Neural progenitor cell (in vitro differentiated cells): ENCODE results near the gene SNN. TPM values are rescaled to one million over a fixed set of nuclear protein-coding genes. Genes with fewer than 3 reads are reported as not detected.

Experiments
- DNase-seq: peaks from one replicate; pipeline ENCODE4 v3.0.0-alpha.2; 2016; ENCODE audit warnings: low spot score
- H2AFZ ChIP-seq: fragments of 200-600 bp; sonication (generic); replicated peaks from 2 replicates; pipeline ENCODE4 v1.6.1; 2016; ENCODE audit warnings: antibody characterized with exemption
- H3F3A ChIP-seq: fragments of 200-600 bp; sonication (generic); 2 replicates; pipeline ENCODE4 v1.6.1; 2016; ENCODE audit warnings: antibody characterized with exemption, low read depth
- H3K27ac ChIP-seq: fragments of 200-600 bp; sonication (generic); 2 replicates; pipeline ENCODE4 v1.5.1; 2016; ENCODE audit warnings: mild to moderate bottlenecking
- H3K27me3 ChIP-seq: fragments of 200-600 bp; sonication (generic); 2 replicates; pipeline ENCODE4 v1.6.1; 2016; ENCODE audit warnings: mild to moderate bottlenecking, moderate library complexity
- H3K36me3 ChIP-seq: fragments of 200-600 bp; sonication (generic); 2 replicates; pipeline ENCODE4 v1.5.1; 2016
- H3K4me1 ChIP-seq: fragments of 200-600 bp; sonication (generic); 2 replicates; pipeline ENCODE4 v1.6.1; 2016; ENCODE audit warnings: mixed run types
- H3K4me2 ChIP-seq: fragments of 200-600 bp; sonication (generic); 2 replicates; pipeline ENCODE4 v1.6.1; 2016
- H3K4me3 ChIP-seq: fragments of 200-600 bp; sonication (generic); 2 replicates; pipeline ENCODE4 v1.5.1; 2016
- H3K79me2 ChIP-seq: fragments of 200-600 bp; sonication (generic); 2 replicates; pipeline ENCODE4 v1.6.1; 2016; ENCODE audit warnings: low read depth
- H3K9ac ChIP-seq: fragments of 200-600 bp; sonication (generic); 2 replicates; pipeline ENCODE4 v1.6.1; 2016
- H3K9me3 ChIP-seq: fragments of 200-600 bp; sonication (generic); 2 replicates; pipeline ENCODE4 v1.5.1; 2016; ENCODE audit warnings: low read depth
- H4K20me1 ChIP-seq: fragments of 200-600 bp; sonication (generic); 2 replicates; pipeline ENCODE4 v1.6.1; 2016; ENCODE audit warnings: low read depth
- H3K27ac Mint-ChIP-seq: 3 replicates; pipeline ENCODE4 v1.8.0; 2021; ENCODE audit warnings: mixed read lengths
- H3K27me3 Mint-ChIP-seq: 2 replicates; pipeline ENCODE4 v1.8.0; 2022; ENCODE audit warnings: low read depth, mild to moderate bottlenecking, inconsistent platforms, moderate library complexity, mixed read lengths; ENCODE audit not compliant: insufficient read depth
- H3K36me3 Mint-ChIP-seq: 3 replicates; pipeline ENCODE4 v1.8.0; 2021; ENCODE audit warnings: mixed read lengths
- H3K4me1 Mint-ChIP-seq: 3 replicates; pipeline ENCODE4 v1.8.0; 2021; ENCODE audit warnings: mixed read lengths
- H3K4me3 Mint-ChIP-seq: 3 replicates; pipeline ENCODE4 v1.8.0; 2021; ENCODE audit warnings: mild to moderate bottlenecking, moderate library complexity, mixed read lengths
- H3K9me3 Mint-ChIP-seq: 3 replicates; pipeline ENCODE4 v1.8.0; 2020; ENCODE audit warnings: mixed read lengths
- CTCF ChIP-seq: fragments of 200-600 bp; sonication (generic); IDR thresholded peaks from 2 replicates; pipeline ENCODE4 v1.5.1; 2017; ENCODE audit warnings: antibody characterized with exemption, mild to moderate bottlenecking
- EZH2 ChIP-seq: fragments of 200-600 bp; sonication (generic); IDR thresholded peaks from 2 replicates; pipeline ENCODE4 v1.6.1; 2017; ENCODE audit warnings: antibody characterized with exemption, mild to moderate bottlenecking, moderate library complexity
- EZH2phosphoT487 ChIP-seq: fragments of 200-600 bp; sonication (generic); IDR thresholded peaks from 2 replicates; pipeline ENCODE4 v1.6.1; 2017; ENCODE audit warnings: antibody characterized with exemption
- total RNA-seq: library from RNA; depleted of rRNA; stranded (reverse); fragments of >200 nt; gene quantifications from 2 replicates; pipeline ENCODE4 v1.2.3, GENCODE V29; 2015; ENCODE audit warnings: low replicate concordance

SNN gene
- total RNA-seq, 1 donor from 2014 or later: 48.7 TPM

GRCh38 chr16:11637320-11637719, 30.9 kb upstream of the SNN start:
- Histone ChIP-seq H3K4me2 (no peak overlapping the region), H3K4me3 (no peak overlapping the region)
- TF ChIP-seq EZH2 (no peak), CTCF (no peak), EZH2phosphoT487 (no peak)

GRCh38 chr16:11638140-11638539, 30.1 kb upstream of the SNN start:
- H3K27ac ChIP-seq: no peak overlapping the region
- H3K27ac Mint-ChIP-seq: no peak overlapping the region
- peaks cover 15% of the 10 kb centered on the region for H3K4me1 Mint-ChIP-seq
- H3F3A ChIP-seq: peaks cover 25% of the 10 kb centered on the region
- H3K36me3 Mint-ChIP-seq: no peaks in the 10 kb centered on the region
- no peak overlapping the region for H2AFZ ChIP-seq
- peaks cover 2% of the 10 kb centered on the region for H3K27me3 Mint-ChIP-seq
- H3K9me3 ChIP-seq: no peaks in the 10 kb centered on the region
- peaks cover 6% of the 10 kb centered on the region for H3K27me3 ChIP-seq
- H3K9me3 Mint-ChIP-seq: no peaks in the 10 kb centered on the region
- DNase-seq: no peak
- H3K79me2 ChIP-seq: no peaks in the 10 kb centered on the region
- H3K9ac ChIP-seq: no peak overlapping the region
- peaks cover 7% of the 10 kb centered on the region for H3K4me1 ChIP-seq
- H3K4me3 Mint-ChIP-seq: no peak overlapping the region
- no peaks in the 10 kb centered on the region for H4K20me1 ChIP-seq
- no peaks in the 10 kb centered on the region for H3K36me3 ChIP-seq
- H3K4me2 ChIP-seq: no peak overlapping the region
- TF ChIP-seq EZH2: no peak
- TF ChIP-seq CTCF: no peak
- no peak for TF ChIP-seq EZH2phosphoT487
- no peak overlapping the region for H3K4me3 ChIP-seq

More at GRCh38 chr16:11637320-11637719, 30.9 kb upstream of the SNN start:
- no peaks in the 10 kb centered on the region for H3K36me3 Mint-ChIP-seq
- Histone ChIP-seq H4K20me1 (no peaks in the 10 kb centered on the region), H3F3A (peaks cover 25% of the 10 kb centered on the region), H3K4me1 (peaks cover 15% of the 10 kb centered on the region), H2AFZ (no peak overlapping the region), H3K27ac (no peak overlapping the region), H3K36me3 (no peaks in the 10 kb centered on the region), H3K79me2 (no peaks in the 10 kb centered on the region), H3K9me3 (no peaks in the 10 kb centered on the region), H3K27me3 (peaks cover 6% of the 10 kb centered on the region), H3K9ac (no peak overlapping the region)
- no peak for DNase-seq
- H3K27me3 Mint-ChIP-seq: peaks cover 2% of the 10 kb centered on the region
- no peaks in the 10 kb centered on the region for H3K9me3 Mint-ChIP-seq
- no peak overlapping the region for H3K27ac Mint-ChIP-seq
- peaks cover 20% of the 10 kb centered on the region for H3K4me1 Mint-ChIP-seq
- no peak overlapping the region for H3K4me3 Mint-ChIP-seq

GRCh38 chr16:11639008-11639562, 29.2 kb upstream of the SNN start:
- Mint-ChIP-seq H3K36me3 (no peaks in the 10 kb centered on the region), H3K27ac (no peak overlapping the region), H3K27me3 (peaks cover 3% of the 10 kb centered on the region), H3K4me1 (peaks cover 16% of the 10 kb centered on the region), H3K9me3 (no peaks in the 10 kb centered on the region), H3K4me3 (no peak overlapping the region)
- peaks cover 7% of the 10 kb centered on the region for H3K4me1 ChIP-seq
- no peak overlapping the region for H3K4me3 ChIP-seq
- no peaks in the 10 kb centered on the region for H4K20me1 ChIP-seq
- no peak for TF ChIP-seq EZH2phosphoT487
- no peak for TF ChIP-seq CTCF
- no peak for TF ChIP-seq EZH2
- no peaks in the 10 kb centered on the region for H3K36me3 ChIP-seq
- H3K9me3 ChIP-seq: no peaks in the 10 kb centered on the region
- peaks cover 6% of the 10 kb centered on the region for H3K27me3 ChIP-seq
- no peak for DNase-seq
- no peak overlapping the region for H2AFZ ChIP-seq
- no peak overlapping the region for H3K9ac ChIP-seq
- no peaks in the 10 kb centered on the region for H3K79me2 ChIP-seq
- peaks cover 25% of the 10 kb centered on the region for H3F3A ChIP-seq
- no peak overlapping the region for H3K4me2 ChIP-seq
- H3K27ac ChIP-seq: no peak overlapping the region
